CD4-positive, alpha-beta T cell treated with Interleukin-15 for 4 hours (primary cell): ENCODE results near the gene CHERP.
"Not testable (repeated sequence)": the region's sequence is repeated elsewhere in the genome, so short reads cannot be mapped to it uniquely, and the experiment has no call there.

Experiments
- DNase-seq: peaks from one replicate; pipeline ENCODE4 v3.0.0-alpha.2; 2020; ENCODE audit warnings: low spot score

CHERP gene

GRCh38 chr19:16476401-16476800 lies 65.8 kb downstream of the CHERP start:
- no peak for DNase-seq

GRCh38 chr19:16473875-16474392 lies 68.3 kb downstream of the CHERP start:
- DNase-seq, result no peak

- no peak for DNase-seq
Measured at GRCh38 chr19:16472992-16473391, 69.2 kb downstream of the CHERP start.

DNA sequence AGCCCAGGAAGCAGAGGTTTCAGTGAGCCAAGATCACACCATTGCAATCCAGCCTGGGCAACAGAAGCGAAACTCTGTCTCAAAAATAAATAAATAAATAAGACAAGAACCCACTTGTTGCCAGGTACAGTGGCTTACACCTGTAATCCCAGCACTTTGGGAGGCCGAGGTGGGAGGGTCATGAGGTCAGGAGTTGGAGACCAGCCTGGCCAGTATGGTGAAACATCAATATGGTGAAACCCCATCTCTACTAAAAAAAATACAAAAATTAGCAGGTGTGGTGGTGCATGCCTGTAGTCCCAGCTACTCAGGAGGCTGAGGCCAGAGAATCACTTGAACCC lies 69.7 kb downstream of the CHERP start:
- DNase-seq, result not testable (repeated sequence)

DNA sequence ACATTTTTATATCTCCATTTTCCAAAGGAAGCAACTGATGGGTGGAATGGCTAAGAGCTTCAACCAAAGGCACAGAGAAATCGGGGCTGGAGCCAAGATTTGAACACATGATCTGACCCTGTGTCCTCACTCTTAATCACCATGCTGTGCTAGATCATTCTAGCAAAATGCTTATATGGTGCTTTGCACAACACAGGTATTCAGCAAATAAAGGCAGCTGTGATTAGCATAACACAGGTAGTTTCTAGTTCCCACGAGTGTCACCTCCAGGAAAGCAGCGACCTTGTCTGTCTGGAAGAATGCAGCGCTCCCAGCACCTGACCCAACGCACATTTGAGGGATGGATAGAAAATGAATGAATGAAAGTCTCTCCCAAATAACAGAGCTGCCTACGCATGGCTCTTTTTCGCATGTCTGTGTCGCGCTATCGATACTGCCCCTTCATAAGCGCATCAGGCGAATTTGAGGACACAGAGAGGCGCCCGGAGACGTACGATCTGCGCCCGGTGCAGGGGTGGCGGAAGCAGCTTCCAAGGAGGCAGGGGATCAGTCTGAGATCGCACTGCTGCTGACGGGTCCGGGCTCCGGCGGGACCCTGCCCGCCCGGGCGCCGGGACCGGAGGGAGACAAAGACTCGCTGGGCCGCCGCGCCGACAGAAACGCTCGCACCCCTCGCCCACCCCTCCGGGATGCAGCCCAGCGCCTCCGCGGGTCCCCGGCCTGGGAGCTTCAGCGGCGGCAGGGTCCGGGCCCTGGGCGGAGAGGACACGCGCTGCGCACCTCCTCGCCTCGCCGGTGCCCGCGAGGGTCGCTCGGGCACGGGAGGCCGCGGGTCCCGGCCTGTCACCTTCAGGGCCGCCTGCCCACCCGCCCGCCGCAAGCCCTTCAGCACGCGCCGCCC lies 71.1 kb downstream of the CHERP start:
- no peak for DNase-seq

- DNase-seq, result no peak
Measured at GRCh38 chr19:16470541-16470910, 71.7 kb downstream of the CHERP start.
